Right atrium auricular region (tissue), 2 donors: ENCODE data around the gene FNIP1. TPM values are rescaled to one million over a fixed set of nuclear protein-coding genes. Genes with fewer than 3 reads are reported as not detected.

Experiments
- DNase-seq: peaks from one replicate; pipeline ENCODE4 v3.0.0-alpha.2; 2019; ENCODE audit warnings: low spot score
- H3K27ac ChIP-seq, 2 donors: fragments of 200-600 bp; sonication (generic); 1 replicate in 1 of 2; 2 replicates in 1 of 2; pipeline ENCODE4 v1.5.1; 2016 to 2019
- H3K27me3 ChIP-seq, 2 donors: fragments of 200-600 bp; sonication (generic); one replicate each; pipeline versions ENCODE4 v1.5.1 to v1.6.0; 2017 to 2019
- H3K36me3 ChIP-seq: fragments of 200-600 bp; sonication (generic); one replicate; pipeline ENCODE4 v1.5.1; 2016
- H3K4me1 ChIP-seq, 2 donors: fragments of 200-600 bp; sonication (generic); one replicate each; pipeline versions ENCODE4 v1.5.1 to v1.6.0; 2017 to 2019
- H3K4me3 ChIP-seq, 2 donors: fragments of 200-600 bp; sonication (generic); 1 replicate in 1 of 2; 2 replicates in 1 of 2; pipeline ENCODE4 v1.5.1; 2017 to 2019; ENCODE audit warnings: mild to moderate bottlenecking in 1 of 2, moderate library complexity in 1 of 2
- H3K9me3 ChIP-seq, 2 donors: fragments of 200-600 bp; sonication (generic); one replicate each; pipeline ENCODE4 v1.5.1; 2019
- total RNA-seq, 2 donors: library from RNA; depleted of rRNA; stranded (reverse); fragments of >200 nt; gene quantifications; one replicate each; pipeline ENCODE4 v1.1.0, GENCODE V29; 2016
- TF ChIP-seq, protein P1 (sequence below), 2 donors: fragments of 200-600 bp; sonication (generic); IDR thresholded peaks; one replicate each; pipeline ENCODE4 v1.5.1; 2019; ENCODE audit warnings: antibody characterized with exemption in 2 of 2

Gene FNIP1
- total RNA-seq, 2 donors from 2014 or later, result 30.6 to 38.3 TPM

DNA sequence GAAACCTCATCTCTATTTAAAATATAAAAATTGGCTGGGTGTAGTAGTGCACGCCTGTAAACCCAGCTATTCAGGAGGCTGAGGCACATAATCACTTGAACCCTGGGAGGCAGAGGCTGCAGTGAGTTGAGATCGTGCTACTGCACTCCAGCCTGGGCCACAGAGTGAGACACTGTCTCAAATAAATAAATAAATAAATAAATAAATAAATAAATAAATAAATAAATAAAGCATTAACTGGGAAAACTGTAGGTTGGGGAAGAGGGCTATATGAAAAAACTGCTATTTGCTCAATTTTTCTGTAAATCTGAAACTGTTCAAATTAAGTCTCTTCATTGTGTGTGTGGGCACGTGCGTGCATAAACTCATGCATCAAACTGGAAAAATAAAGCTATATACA lies 101.9 kb downstream of the FNIP1 start:
- Histone ChIP-seq H3K36me3 (peaks cover 19% of the 10 kb centered on the region), H3K27ac (no peak overlapping the region), H3K9me3 (no peaks in the 10 kb centered on the region), H3K4me3 (no peak overlapping the region), H3K4me1 (no peaks in the 10 kb centered on the region), H3K27me3 (no peaks in the 10 kb centered on the region)
- DNase-seq, result no peak
- TF ChIP-seq, protein P1, sequence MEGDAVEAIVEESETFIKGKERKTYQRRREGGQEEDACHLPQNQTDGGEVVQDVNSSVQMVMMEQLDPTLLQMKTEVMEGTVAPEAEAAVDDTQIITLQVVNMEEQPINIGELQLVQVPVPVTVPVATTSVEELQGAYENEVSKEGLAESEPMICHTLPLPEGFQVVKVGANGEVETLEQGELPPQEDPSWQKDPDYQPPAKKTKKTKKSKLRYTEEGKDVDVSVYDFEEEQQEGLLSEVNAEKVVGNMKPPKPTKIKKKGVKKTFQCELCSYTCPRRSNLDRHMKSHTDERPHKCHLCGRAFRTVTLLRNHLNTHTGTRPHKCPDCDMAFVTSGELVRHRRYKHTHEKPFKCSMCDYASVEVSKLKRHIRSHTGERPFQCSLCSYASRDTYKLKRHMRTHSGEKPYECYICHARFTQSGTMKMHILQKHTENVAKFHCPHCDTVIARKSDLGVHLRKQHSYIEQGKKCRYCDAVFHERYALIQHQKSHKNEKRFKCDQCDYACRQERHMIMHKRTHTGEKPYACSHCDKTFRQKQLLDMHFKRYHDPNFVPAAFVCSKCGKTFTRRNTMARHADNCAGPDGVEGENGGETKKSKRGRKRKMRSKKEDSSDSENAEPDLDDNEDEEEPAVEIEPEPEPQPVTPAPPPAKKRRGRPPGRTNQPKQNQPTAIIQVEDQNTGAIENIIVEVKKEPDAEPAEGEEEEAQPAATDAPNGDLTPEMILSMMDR (IDR thresholded peaks at IDR 0.05), result no peak

DNA sequence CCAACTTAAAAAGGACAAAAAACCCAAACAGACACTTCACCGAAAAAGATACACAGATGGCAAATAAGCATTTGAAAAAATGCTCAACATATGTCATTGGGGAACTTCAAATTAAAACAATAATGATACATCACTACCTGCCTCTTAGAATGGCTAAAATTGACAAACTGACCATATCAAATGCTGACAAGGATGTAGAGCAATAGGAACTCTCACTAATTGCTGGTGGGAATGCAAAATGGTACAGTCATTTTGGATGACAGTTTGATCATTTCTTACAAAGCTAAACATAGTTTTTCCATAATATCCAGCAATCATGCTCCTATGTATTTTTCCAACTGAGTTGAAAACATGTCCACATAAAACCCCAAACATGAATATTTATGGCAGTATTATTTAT lies 102.9 kb downstream of the FNIP1 start:
- Histone ChIP-seq H3K4me3 (no peak overlapping the region), H3K9me3 (no peaks in the 10 kb centered on the region), H3K36me3 (peaks cover 19% of the 10 kb centered on the region), H3K27ac (no peak overlapping the region), H3K27me3 (no peaks in the 10 kb centered on the region), H3K4me1 (no peaks in the 10 kb centered on the region)
- DNase-seq, result no peak
- TF ChIP-seq, protein P1 (IDR thresholded peaks at IDR 0.05), result no peak

DNA sequence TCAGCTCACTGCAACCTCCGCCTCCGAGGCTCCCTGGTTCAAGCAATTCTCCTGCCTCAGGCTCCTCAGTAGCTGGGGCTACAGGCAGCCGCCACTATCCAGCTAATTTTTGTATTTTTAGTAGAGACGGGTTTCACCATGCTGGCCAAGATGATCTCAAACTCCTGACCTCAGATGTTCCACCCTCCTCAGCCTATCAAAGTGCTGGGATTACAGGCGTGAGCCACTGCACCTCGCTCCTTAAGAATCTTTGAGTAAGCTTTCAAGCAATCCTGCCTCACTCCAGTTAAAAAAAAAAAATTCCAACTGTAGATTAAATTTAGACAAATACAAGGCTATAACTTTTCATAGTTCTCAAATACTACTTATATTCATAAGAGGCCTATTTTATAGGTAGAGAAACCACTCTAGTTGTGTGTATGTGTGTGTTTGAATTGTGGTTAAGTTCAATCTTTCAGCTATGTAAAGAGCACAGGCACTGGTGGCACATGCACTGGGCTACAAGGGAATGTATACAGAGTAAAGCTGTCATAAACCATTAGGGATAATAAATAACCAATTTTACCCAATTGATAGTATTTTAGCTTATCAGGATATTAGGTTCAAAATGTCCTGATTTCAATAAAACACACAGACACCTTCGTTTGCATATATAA lies 111.2 kb downstream of the FNIP1 start:
- Histone ChIP-seq H3K4me3 (no peak overlapping the region), H3K9me3 (no peaks in the 10 kb centered on the region), H3K27me3 (no peaks in the 10 kb centered on the region), H3K36me3 (peaks cover 4% of the 10 kb centered on the region), H3K4me1 (no peaks in the 10 kb centered on the region), H3K27ac (no peak overlapping the region)
- TF ChIP-seq, protein P1 (IDR thresholded peaks at IDR 0.05), result no peak
- DNase-seq, result no peak

DNA sequence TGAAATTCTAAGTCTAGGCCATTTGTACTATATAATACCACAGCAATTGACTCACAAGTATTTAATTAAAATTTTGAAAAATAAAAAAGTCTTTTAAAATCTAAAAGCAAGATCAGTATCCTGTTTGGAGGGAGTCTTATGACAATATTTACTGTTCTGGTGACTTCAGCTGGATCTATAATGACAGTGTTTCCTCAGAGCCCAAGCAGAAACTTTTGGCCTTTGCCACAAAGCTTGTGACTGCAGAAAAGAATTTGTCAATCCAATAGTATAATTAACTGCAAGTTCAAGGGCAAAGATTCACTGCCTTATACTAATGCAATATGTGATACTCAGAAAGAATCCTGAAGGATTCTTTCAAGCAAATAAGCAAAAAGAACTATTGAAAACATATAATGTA lies 112.2 kb downstream of the FNIP1 start:
- TF ChIP-seq, protein P1 (IDR thresholded peaks at IDR 0.05), result no peak
- no peak for DNase-seq

DNA sequence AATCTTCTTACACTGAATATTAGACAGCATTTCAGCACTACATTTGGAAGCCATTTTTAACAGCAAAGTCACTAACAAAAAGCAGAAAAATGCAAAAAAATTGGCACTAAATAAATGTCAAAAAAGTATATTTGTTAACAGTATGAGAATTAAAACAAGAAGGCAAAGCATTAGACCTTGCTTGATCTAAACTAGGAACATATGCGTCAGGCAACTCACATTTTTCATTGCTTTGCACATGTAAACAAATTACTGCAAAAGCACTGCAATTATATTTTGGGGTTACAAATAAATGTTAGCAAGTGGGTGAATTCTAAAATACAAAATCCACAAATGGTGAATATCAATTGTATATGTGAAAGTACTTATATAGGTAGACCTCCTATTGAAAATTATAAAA lies 112.8 kb downstream of the FNIP1 start:
- Histone ChIP-seq H3K27me3 (no peaks in the 10 kb centered on the region), H3K36me3 (peaks cover 3% of the 10 kb centered on the region), H3K9me3 (no peaks in the 10 kb centered on the region), H3K27ac (no peak overlapping the region), H3K4me1 (no peaks in the 10 kb centered on the region), H3K4me3 (no peak overlapping the region)
- TF ChIP-seq, protein P1 (IDR thresholded peaks at IDR 0.05), result no peak
- no peak for DNase-seq

More for the DNA sequence above, 112.2 kb downstream of the FNIP1 start:
- no peaks in the 10 kb centered on the region for H3K36me3 ChIP-seq
- H3K4me3 ChIP-seq, result no peak overlapping the region
- no peaks in the 10 kb centered on the region for H3K27me3 ChIP-seq
- no peaks in the 10 kb centered on the region for H3K4me1 ChIP-seq
- no peak overlapping the region for H3K27ac ChIP-seq
- no peaks in the 10 kb centered on the region for H3K9me3 ChIP-seq

DNA sequence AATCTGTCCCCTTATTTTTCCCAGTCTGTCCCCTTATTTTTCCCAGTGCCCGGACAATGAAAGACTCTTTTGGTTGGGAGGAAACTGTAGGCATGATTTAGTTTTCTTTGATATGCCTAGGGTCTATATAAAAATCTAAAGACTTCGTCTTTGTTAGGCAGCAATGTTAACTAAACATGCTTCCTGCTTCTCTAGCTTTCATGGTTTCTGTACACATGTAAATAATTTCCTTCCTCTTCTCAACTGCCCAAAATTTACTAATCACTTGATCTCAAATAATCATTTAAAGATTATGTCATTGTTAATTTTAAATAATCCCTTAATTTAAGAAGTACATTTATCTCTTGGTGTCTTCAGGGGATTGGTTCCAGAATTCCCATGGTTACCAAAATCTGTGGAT lies 114.0 kb downstream of the FNIP1 start:
- no peak for DNase-seq
- Histone ChIP-seq H3K9me3 (no peaks in the 10 kb centered on the region), H3K4me3 (no peak overlapping the region), H3K27ac (no peak overlapping the region), H3K4me1 (no peaks in the 10 kb centered on the region), H3K27me3 (no peaks in the 10 kb centered on the region), H3K36me3 (peaks cover 12% of the 10 kb centered on the region)
- TF ChIP-seq, protein P1 (IDR thresholded peaks at IDR 0.05), result no peak
